ENCODE results near the gene CDCA7L.
"Not testable (repeated sequence)": the region's sequence is repeated elsewhere in the genome, so short reads cannot be mapped to it uniquely, and the experiment has no call there.

The CDCA7L gene

GRCh38 chr7:21942955-21943354 lies 2.7 kb downstream of the CDCA7L start:
- DNase-seq: no peak

GRCh38 chr7:21941611-21942141 lies 4.0 kb downstream of the CDCA7L start:
- peak; percentile 26 for DNase-seq

- DNase-seq: no peak
Measured at GRCh38 chr7:21939858-21940372, 5.8 kb downstream of the CDCA7L start.

DNA sequence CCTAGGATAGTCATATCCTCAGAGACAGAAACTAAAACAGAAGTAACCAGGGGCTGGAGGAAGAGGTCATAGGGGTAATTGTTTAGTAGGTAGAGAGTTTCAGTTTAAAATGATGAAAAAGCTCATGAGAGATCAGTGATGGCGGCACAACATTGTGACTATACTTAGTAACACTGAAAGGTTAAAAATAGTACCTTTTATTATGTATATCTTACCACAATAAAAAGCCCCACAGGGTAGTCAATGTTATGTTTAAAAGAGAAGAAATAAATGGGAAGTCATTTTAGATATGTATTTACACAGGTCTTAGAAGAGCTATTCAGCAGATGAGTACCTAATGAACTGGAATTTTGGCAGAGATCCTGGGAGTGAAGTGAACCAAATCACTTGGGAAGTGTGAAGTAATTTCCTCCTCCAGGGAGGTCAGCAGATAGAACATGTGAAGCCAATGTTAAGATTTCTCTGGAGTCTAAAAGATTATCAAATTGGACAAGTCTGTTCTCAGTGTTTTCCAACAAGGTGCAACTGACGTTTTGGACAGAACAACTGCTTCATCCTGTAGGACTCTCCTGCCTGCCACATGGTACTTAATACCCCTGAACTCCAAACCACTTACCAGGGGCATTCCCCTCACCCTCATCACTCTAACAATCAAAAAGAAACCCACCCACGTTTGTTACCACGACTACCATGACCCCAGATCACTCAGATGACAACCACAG lies 6.4 kb downstream of the CDCA7L start:
- DNase-seq: peak; percentile 60

GRCh38 chr7:21938463-21938862 lies 7.2 kb downstream of the CDCA7L start:
- peak; percentile 41 for DNase-seq

- DNase-seq: no peak
Measured at GRCh38 chr7:21934808-21935207, 10.9 kb downstream of the CDCA7L start.

DNA sequence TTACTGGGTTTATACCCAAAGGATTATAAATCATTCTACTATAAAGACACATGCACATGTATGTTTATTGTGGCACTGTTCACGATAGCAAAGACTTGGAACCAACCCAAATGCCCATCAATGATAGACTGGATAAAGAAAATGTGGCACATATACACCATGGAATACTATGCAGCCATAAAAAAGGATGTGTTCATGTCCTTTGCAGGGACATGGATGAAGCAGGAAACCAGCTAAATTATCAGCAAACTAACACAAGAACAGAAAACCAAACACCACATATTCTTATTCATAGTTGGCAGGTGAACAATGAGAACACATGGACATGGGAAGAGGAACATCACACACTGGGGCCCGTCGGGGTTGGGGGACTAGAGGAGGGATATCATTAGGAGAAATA lies 12.4 kb downstream of the CDCA7L start:
- not testable (repeated sequence) for DNase-seq

- DNase-seq: no peak
Measured at GRCh38 chr7:21927693-21928092, 18.0 kb downstream of the CDCA7L start.

- DNase-seq: no peak
Measured at GRCh38 chr7:21926448-21926847, 19.3 kb downstream of the CDCA7L start.

DNA sequence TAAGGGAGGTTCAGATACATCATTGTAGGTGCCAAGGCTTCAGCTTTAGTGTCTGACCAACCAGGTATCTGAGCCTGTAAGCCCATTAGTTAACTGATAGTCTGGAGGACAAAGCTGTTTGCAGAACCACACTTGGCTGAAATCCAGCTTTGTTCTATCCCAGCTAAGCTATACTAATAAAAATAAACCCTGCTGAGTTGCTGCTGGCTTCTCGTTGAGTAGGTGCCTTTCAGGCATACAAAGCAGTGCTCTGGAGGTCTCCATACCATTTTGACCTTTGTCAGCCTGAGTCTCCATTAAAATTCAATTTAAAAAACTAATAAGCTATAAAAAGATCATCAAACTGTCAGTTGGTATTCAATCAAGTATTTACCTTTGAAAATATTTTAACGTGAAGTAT lies 22.0 kb downstream of the CDCA7L start:
- DNase-seq: no peak

DNA sequence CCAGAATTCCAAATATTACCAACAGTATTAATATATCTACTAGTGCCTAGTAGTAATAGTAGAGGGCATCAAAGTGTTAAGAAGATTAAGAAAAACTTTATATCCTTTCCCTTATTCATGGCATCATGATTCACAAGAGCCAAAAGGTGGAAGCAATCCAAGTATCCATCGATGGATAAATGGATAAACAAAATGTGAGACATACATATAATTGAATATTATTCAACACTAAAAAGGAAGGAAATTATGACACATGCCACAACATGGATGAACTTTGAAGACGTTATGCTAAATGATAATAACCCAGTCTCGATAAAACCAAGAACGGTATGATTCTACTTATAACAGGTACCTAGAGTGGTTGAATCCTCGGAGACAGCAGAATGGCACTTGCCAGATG lies 23.1 kb downstream of the CDCA7L start:
- no peak for DNase-seq

DNA sequence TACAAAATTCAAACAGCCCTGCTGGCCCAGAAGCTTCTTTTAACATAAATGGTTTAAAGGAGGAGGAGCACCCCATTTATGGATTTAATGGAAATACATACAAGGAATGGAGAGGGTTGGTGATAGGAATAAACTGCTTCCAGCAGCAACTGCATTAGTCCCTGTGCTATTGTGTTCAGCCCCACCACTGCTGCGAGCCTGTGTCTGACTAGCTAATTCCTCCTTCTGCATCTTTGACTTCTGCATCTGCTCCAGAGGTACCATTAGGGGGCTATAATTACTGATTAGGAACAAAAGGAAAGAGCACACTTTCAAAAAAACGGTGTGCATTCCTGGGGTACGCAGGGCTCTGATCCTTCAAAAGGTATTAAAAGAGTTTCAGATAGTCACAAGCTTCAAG lies 24.8 kb downstream of the CDCA7L start:
- DNase-seq: no peak

DNA sequence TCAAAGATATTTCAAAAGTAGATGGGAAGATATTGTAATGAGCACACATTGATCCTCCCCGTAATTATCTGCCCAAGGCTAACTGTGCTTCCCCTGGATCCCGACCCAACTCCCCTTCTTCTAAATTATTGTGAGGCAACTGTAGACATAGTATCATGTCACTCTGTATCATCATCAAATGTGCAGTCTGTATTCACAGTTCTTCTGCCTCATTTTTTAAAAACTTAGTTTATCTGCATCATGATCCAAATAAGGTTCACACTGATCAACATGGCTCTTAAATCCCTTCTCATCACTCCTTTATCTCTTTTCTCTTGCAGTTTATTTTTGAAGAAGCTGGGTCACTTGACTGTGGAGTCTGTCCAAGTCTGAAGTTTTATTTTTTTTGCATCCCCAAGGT lies 27.5 kb downstream of the CDCA7L start:
- no peak for DNase-seq

DNA sequence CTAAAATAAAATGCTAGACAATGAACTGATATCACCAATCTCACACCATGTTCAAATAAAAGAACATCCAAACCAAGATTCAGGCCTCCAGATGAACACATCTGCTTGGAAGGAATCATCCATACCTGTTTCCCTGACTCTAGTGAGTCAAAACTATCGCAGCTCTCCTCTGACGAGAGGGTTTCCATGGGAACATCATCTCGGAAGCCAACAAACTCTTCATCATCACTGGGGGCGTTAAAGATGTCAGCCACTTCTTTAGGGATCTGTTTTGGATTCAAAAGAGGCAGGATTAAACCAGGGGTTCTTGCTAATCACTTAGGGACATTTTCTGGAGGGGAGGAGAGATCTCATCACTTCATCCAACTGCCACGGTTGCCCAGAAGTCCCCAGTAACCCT lies 29.1 kb downstream of the CDCA7L start:
- no peak for DNase-seq

GRCh38 chr7:21916176-21916575 lies 29.5 kb downstream of the CDCA7L start:
- no peak for DNase-seq

DNA sequence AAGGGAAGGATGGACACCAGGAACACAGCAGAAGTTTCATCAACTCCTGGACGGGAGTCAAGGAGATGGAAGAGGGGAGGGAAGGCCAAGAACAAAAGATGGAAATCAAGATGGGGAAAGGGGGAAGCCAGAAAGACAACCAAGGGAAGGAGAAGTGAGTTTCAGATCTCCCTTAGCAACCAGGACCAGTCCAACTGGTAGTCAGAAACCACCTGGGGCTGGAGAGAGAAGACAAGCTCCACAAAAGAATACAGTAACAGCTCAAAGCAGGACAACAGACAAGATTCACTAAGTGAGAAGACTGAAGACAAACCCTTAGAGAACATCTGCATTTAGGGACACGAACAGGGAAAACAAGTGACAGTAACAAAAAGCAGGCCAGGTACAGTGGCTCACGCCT lies 30.6 kb downstream of the CDCA7L start:
- DNase-seq: no peak

DNA sequence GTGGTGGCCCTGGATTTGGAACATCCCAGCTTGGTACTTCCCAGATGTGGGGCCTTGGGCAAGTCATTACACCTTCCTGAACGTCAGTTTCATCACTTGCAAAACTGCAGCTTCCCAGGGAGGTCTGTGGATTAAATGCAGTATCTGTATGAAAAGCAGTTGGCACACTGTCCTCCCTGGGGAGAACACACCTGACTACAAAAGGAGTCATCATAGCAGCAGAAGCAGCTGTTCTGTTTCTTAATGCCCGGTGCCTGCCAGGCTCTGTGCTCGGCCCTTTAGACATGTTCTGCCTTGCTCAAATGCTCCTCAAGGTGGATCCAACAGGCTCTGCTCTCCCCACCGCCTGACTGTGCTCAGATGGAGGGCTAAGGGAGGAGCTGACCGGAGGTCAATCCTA lies 31.0 kb downstream of the CDCA7L start:
- no peak for DNase-seq

GRCh38 chr7:21912931-21913780 lies 32.5 kb downstream of the CDCA7L start:
- no peak for DNase-seq

GRCh38 chr7:21912305-21912704 lies 33.4 kb downstream of the CDCA7L start:
- no peak for DNase-seq

DNA sequence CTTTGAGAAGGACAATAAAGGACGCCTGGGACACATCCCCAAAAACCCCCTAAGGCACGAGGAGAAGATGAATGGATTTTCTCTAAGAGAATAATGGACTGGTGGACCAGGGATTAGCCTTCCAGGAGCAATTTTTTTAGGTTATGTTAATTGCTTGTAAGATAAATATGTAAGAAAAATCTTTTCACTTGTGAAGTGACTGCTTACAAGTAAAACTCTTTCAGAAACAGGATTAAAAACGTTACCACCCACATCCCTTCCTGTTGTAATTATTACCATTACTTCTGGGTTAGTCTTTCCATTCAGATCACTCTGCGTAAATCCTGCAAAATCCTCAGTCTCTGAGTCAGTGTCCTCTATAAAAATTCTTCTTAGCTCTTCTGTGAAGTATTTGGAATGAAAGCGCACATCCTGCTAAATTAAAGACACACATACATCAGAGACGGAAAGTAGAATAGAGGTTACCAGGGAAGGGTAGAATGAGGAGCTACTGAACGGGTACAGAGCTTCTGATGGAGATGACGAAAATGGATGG lies 34.3 kb downstream of the CDCA7L start:
- DNase-seq: no peak

DNA sequence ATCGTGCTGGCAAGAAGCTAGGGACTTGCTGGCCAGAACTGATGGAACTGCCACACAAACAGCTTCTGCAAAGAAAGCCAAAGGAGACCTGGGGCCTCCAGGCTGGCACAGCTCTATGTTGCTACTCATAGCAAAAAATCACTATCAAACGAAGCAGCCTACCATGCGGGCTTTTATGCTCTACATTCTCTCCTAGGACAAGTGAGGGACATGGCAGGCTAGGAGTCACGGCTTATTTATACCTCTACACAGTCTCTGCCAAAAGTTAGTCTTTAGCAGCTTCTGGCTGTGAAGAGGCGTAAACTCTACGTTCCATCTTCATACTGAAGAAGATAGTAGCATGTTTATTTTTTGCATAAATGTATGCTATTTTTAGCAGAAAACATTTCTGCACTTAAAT lies 35.4 kb downstream of the CDCA7L start:
- no peak for DNase-seq

- DNase-seq: no peak
Measured at GRCh38 chr7:21908746-21909145, 37.0 kb downstream of the CDCA7L start.

DNA sequence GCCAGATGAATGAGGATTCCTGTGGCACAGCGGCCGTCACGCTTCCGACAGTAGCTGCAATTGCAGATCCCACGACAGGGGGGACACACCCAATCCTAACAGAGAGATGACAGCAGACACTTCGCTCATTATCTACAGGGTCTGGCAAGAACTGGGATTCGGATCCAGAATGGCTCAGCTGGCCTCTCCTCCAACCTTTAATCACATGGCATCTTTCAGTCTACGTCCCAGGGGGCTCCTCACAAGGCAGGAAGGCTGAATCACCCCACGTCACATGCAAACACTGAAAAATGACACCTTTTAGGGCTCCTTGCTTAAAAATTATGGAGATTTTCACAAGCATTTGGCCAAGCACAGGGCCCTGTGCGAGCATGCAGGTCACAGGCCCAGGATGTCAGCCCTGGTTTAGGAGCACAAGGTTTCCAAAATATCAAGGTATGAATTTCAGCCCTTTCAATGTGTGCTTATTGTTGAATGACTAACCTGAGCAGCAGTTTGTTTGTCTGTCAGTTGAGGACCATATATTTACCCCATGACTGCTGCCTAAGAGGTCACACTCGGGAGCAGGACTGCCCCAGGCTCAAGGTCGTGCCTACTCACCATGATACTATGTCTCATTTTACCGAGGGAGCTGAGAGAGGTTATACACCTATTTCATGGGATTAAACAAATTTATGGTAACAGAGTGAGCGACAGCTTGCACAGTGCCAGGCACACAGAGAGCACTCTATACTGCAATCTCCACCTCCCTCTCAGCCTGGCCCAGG lies 42.5 kb downstream of the CDCA7L start:
- DNase-seq: no peak

Data from HCEC 1CT (cell line).